RWPE2 (cell line): ENCODE data around the gene KL.
A peak's percentile ranks its signal among the peaks of the same experiment; 100 is the strongest.

Experiments used
- ATAC-seq: fragments of 200-7000 bp; cut with Tn5 transposase; 3 replicates; pipeline ENCODE4 v1.9.1; 2021; ENCODE audit warnings: low read depth
- DNase-seq: peaks from one replicate; pipeline ENCODE4 v3.0.0-alpha.2; 2020; ENCODE audit warnings: low spot score
- H3K27ac ChIP-seq: fragments of 450-650 bp; 2 replicates; pipeline ENCODE4 v1.5.1; 2017; ENCODE audit warnings: mild to moderate bottlenecking; ENCODE audit not compliant: poor library complexity, severe bottlenecking
- H3K27me3 ChIP-seq: fragments of 250-450 bp; sonication (Bioruptor Pico); 2 replicates; pipeline ENCODE4 v1.5.1; 2021; ENCODE audit warnings: mild to moderate bottlenecking, moderate library complexity; ENCODE audit not compliant: insufficient read depth, poor library complexity, severe bottlenecking
- H3K36me3 ChIP-seq: fragments of 250-450 bp; sonication (Bioruptor Pico); 2 replicates; pipeline ENCODE4 v1.5.1; 2020; ENCODE audit warnings: low read depth, mild to moderate bottlenecking, moderate library complexity
- H3K4me1 ChIP-seq: fragments of 250-450 bp; sonication (Bioruptor Pico); 2 replicates; pipeline ENCODE4 v1.5.1; 2021; ENCODE audit warnings: mild to moderate bottlenecking, moderate library complexity; ENCODE audit not compliant: insufficient read depth, poor library complexity, severe bottlenecking
- H3K4me3 ChIP-seq: fragments of 250-450 bp; sonication (Bioruptor Pico); 2 replicates; pipeline ENCODE4 v1.5.1; 2021; ENCODE audit warnings: mild to moderate bottlenecking, moderate library complexity; ENCODE audit not compliant: severe bottlenecking
- H3K9me3 ChIP-seq: fragments of 250-450 bp; sonication (Bioruptor Pico); 2 replicates; pipeline ENCODE4 v1.5.1; 2021; ENCODE audit warnings: mild to moderate bottlenecking, moderate library complexity; ENCODE audit not compliant: severe bottlenecking
- TF ChIP-seq, protein P1 (sequence below): fragments of 450-650 bp; IDR thresholded peaks from one replicate; pipeline ENCODE4 v1.5.1; 2017; ENCODE audit warnings: mild to moderate bottlenecking, moderate library complexity; ENCODE audit not compliant: poor library complexity, severe bottlenecking

KL gene

DNA sequence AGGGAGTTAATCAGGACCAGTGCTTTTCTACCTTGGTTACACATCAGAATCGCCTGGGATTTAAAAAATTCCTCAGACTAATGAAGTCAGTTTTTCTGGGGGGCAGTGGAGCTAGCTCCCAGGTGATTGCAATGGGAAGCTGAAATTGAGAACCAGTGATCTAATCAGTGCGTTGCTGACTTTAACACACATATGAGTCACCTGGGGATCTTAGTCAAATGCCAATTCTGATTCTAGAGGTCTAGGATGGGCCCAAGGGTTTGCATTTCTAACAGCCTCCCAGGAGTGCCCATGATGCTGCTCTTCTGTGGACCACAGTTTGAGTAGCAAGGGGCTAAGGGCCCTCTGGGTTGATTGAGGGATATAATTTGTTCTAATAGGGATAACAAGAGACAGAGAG is 54.5 kb downstream of the KL start:
- no peak overlapping the region for H3K27ac ChIP-seq
- TF ChIP-seq, protein P1, sequence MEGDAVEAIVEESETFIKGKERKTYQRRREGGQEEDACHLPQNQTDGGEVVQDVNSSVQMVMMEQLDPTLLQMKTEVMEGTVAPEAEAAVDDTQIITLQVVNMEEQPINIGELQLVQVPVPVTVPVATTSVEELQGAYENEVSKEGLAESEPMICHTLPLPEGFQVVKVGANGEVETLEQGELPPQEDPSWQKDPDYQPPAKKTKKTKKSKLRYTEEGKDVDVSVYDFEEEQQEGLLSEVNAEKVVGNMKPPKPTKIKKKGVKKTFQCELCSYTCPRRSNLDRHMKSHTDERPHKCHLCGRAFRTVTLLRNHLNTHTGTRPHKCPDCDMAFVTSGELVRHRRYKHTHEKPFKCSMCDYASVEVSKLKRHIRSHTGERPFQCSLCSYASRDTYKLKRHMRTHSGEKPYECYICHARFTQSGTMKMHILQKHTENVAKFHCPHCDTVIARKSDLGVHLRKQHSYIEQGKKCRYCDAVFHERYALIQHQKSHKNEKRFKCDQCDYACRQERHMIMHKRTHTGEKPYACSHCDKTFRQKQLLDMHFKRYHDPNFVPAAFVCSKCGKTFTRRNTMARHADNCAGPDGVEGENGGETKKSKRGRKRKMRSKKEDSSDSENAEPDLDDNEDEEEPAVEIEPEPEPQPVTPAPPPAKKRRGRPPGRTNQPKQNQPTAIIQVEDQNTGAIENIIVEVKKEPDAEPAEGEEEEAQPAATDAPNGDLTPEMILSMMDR: no peak
- no peaks in the 10 kb centered on the region for H3K27me3 ChIP-seq
- H3K4me1 ChIP-seq: no peaks in the 10 kb centered on the region
- H3K9me3 ChIP-seq: no peaks in the 10 kb centered on the region
- no peaks in the 10 kb centered on the region for H3K36me3 ChIP-seq
- ATAC-seq: peak; percentile 68; the same call in 2 of the 3 replicates
- no peak overlapping the region for H3K4me3 ChIP-seq
- DNase-seq: no peak

DNA sequence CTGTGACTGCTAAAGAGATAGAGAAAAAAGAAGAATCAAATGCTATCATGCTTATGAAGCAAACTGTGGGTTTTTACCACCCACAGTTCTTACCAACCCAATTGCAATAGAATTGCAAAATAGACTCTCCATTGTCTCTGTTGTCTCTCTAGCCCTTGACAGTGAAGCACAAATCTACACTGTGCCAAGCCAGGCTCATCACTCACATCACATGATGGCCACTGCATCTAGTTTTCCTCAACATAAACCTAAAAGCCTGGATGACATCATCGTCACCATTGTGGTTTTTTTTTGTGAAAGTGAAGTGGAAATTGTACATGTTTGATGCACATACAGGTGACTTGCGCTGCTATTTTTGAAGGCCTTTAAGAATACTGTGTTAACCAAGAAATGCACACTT is 56.1 kb downstream of the KL start:
- Histone ChIP-seq H3K4me1 (no peaks in the 10 kb centered on the region), H3K36me3 (no peaks in the 10 kb centered on the region), H3K27ac (no peak overlapping the region), H3K9me3 (no peaks in the 10 kb centered on the region), H3K27me3 (no peaks in the 10 kb centered on the region), H3K4me3 (no peak overlapping the region)
- TF ChIP-seq, protein P1: no peak
- ATAC-seq (no peak), DNase-seq (no peak)

DNA sequence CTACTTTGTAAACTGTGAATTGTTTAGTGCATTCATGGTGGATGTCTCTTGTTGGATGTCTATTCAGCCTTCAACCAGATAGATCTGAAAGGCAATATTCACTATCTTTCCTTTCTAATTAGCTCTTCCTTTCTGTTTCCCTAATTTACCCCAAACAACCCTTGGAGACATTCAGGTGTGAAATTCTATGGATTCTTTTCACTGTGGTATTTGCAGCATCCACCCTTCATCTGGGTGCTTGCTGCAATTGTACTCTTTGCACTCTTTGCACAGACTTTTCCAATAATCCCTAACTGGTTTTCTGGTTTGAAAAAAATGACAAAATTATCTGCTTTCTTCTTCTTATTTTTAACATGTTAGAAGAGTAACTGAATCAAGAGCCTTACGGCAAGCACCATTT is 56.5 kb downstream of the KL start:
- H3K4me1 ChIP-seq: no peaks in the 10 kb centered on the region
- H3K4me3 ChIP-seq: no peak overlapping the region
- TF ChIP-seq, protein P1: no peak
- ATAC-seq (no peak), DNase-seq (no peak)
- no peaks in the 10 kb centered on the region for H3K9me3 ChIP-seq
- H3K36me3 ChIP-seq: no peaks in the 10 kb centered on the region
- no peak overlapping the region for H3K27ac ChIP-seq
- H3K27me3 ChIP-seq: no peaks in the 10 kb centered on the region

DNA sequence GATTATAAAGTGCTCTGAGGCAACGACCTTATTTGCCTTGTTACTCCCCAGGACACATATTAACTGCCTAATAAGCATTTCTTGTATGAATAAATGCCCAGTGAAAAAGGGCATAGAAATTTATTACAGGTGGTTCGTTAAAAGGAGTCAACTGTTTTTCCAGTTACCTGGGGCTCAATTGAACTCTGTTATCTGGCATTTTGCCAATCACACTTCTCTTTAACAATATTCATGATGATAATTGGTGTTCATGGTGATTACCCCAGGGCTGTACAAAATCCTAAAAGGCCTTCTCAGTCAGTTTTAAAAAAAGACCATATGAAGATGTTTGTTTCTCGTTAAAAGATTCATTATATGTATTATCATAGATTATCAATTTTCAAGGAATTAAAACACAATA is 57.1 kb downstream of the KL start:
- no peaks in the 10 kb centered on the region for H3K27me3 ChIP-seq
- H3K4me3 ChIP-seq: no peak overlapping the region
- no peaks in the 10 kb centered on the region for H3K9me3 ChIP-seq
- H3K36me3 ChIP-seq: no peaks in the 10 kb centered on the region
- TF ChIP-seq, protein P1: no peak
- no peak overlapping the region for H3K27ac ChIP-seq
- no peak for DNase-seq
- ATAC-seq: no peak
- no peaks in the 10 kb centered on the region for H3K4me1 ChIP-seq

DNA sequence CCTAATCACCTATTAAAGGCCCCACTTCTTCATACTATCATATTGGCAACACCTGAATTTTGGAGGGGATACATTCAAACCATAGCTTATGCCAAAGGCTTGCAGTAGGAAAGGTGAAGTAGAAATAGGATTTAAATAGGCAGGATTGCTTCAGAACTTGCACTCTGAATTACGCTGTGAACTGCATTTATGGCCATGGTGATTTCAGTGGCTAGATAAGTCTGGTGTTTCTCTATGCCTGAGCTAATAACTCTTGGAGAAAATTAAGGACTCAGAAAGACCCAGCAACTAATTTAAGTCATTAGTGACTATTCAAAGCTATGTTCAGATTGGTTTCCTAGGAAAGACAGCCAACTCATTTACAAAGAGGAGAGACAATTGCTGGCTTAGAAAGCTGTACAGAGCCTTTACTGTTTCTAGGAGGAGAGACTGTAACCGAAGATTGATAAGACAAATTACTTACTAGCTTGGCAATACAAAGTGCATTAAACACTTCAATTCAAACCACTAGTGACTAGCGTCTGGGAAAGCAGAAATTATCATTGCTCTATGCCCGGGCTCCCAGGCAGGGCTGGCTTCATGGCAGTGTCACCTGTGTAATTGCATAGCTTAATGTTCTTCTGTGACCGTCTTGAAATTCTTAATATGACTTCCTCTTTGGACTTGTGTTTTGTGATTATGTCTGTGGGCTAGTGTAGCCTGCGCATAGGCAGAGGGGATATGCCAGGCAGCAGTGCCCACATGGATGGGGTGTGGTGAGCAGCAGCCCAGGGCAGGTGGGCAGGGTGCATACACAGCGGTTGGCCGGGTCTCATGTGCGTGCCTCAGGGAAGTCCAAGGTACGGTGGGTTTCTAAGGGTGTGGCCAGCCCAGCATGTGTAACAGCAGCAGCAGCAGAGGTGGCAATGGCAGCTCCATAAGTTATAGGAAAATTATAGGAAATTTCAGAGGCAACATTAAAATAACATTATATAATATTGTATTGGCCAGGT is 60.1 kb downstream of the KL start:
- ATAC-seq: no peak
- Histone ChIP-seq H3K36me3 (no peaks in the 10 kb centered on the region), H3K27me3 (no peaks in the 10 kb centered on the region), H3K4me3 (no peak overlapping the region), H3K4me1 (peaks cover 6% of the 10 kb centered on the region), H3K9me3 (no peaks in the 10 kb centered on the region), H3K27ac (no peak overlapping the region)
- TF ChIP-seq, protein P1: no peak
- no peak for DNase-seq
